Activated T-cell treated with anti-CD3 and anti-CD28 coated beads, Interleukin-2, amount 50 U/mL, for 72 hours (primary cell): ENCODE results near the gene METTL2B. TPM values are rescaled to one million over a fixed set of nuclear protein-coding genes. Genes with fewer than 3 reads are reported as not detected.
"Not testable (repeated sequence)": the region's sequence is repeated elsewhere in the genome, so short reads cannot be mapped to it uniquely, and the experiment has no call there.

Experiments
- ATAC-seq, 2 donors: fragments of 150-1000 bp; cut with Tn5 transposase; replicated peaks in 1 of 2; 2 replicates each; pipeline ENCODE4 v1.10.0; 2021; ENCODE audit warnings: moderate library complexity in 2 of 2, mild to moderate bottlenecking in 1 of 2
- DNase-seq, 2 donors: peaks; one replicate each; pipeline ENCODE4 v3.0.0; 2021 to 2022; ENCODE audit warnings: mixed read lengths in 1 of 2
- H3K27ac Mint-ChIP-seq: one replicate; pipeline ENCODE4 v1.8.0; 2022; ENCODE audit warnings: mild to moderate bottlenecking, moderate library complexity, mixed read lengths
- H3K27me3 Mint-ChIP-seq: one replicate; pipeline ENCODE4 v1.8.0; 2022; ENCODE audit warnings: low read depth, mixed read lengths
- H3K36me3 Mint-ChIP-seq, 2 donors: one replicate each; pipeline ENCODE4 v1.8.0; 2022; ENCODE audit warnings: mixed read lengths in 2 of 2, mild to moderate bottlenecking in 1 of 2; ENCODE audit not compliant: insufficient read depth in 2 of 2
- H3K4me1 Mint-ChIP-seq: one replicate; pipeline ENCODE4 v1.8.0; 2022; ENCODE audit warnings: low read depth, mixed read lengths
- H3K4me3 Mint-ChIP-seq, 2 donors: one replicate each; pipeline ENCODE4 v1.8.0; 2022; ENCODE audit warnings: mild to moderate bottlenecking in 2 of 2, mixed read lengths in 2 of 2, moderate library complexity in 2 of 2
- H3K9me3 Mint-ChIP-seq, 2 donors: one replicate each; pipeline ENCODE4 v1.8.0; 2022; ENCODE audit warnings: mixed read lengths in 2 of 2
- total RNA-seq, 2 donors: library from RNA; stranded (reverse); gene quantifications; one replicate each; pipeline ENCODE4 v1.2.3, GENCODE V29; 2022

Gene METTL2B
- total RNA-seq, result 10 to 100 TPM; 33.9 to 35.9 TPM

- not testable (repeated sequence) for H3K9me3 Mint-ChIP-seq, H3K36me3 Mint-ChIP-seq
Observed at GRCh38 chr7:128476402-128477335, at the start of gene METTL2B. TSS of gene METTL2B (plus strand) at chr7:128476748. CDS start at chr7:128476766, 18 bp downstream.

GRCh38 chr7:128427289-128427891, 49.2 kb upstream of the METTL2B start:
- H3K27me3 Mint-ChIP-seq, result peaks cover 16% of the 10 kb centered on the region
- no peak overlapping the region for H3K4me3 Mint-ChIP-seq
- no peaks in the 10 kb centered on the region for H3K36me3 Mint-ChIP-seq
- peaks cover 14% of the 10 kb centered on the region for H3K4me1 Mint-ChIP-seq
- DNase-seq, result no peak
- peak; percentile 51 to 59 for ATAC-seq
- H3K27ac Mint-ChIP-seq, result no peak overlapping the region
- no peaks in the 10 kb centered on the region for H3K9me3 Mint-ChIP-seq

More at GRCh38 chr7:128476402-128477335, at the start of gene METTL2B:
- H3K27ac Mint-ChIP-seq, result peak within 1 kb of the TSS; percentile 98
- peaks cover 34% of the 10 kb centered on the region for H3K4me1 Mint-ChIP-seq
- peak; percentile 92 to 95 for DNase-seq
- peak within 1 kb of the TSS; percentile 94 to 98 for H3K4me3 Mint-ChIP-seq
- ATAC-seq, result peak; percentile 95
- H3K27me3 Mint-ChIP-seq, result not testable (repeated sequence)

- Mint-ChIP-seq H3K27ac (no peak overlapping the region), H3K4me3 (no peak overlapping the region), H3K4me1 (peaks cover 14% of the 10 kb centered on the region), H3K36me3 (no peaks in the 10 kb centered on the region), H3K9me3 (no peaks in the 10 kb centered on the region), H3K27me3 (peaks cover 21% of the 10 kb centered on the region)
- no peak for DNase-seq
- ATAC-seq, result no peak
Observed at GRCh38 chr7:128430207-128430606, 46.3 kb upstream of the METTL2B start.

- H3K27me3 Mint-ChIP-seq, result peaks cover 21% of the 10 kb centered on the region
- DNase-seq (no peak), ATAC-seq (no peak)
- peaks cover 9% of the 10 kb centered on the region for H3K4me1 Mint-ChIP-seq
- no peak overlapping the region for H3K4me3 Mint-ChIP-seq
- H3K9me3 Mint-ChIP-seq, result no peaks in the 10 kb centered on the region
- no peak overlapping the region for H3K27ac Mint-ChIP-seq
- no peaks in the 10 kb centered on the region for H3K36me3 Mint-ChIP-seq
Observed at GRCh38 chr7:128431221-128431620, 45.3 kb upstream of the METTL2B start.

GRCh38 chr7:128431754-128432153, 44.8 kb upstream of the METTL2B start:
- Mint-ChIP-seq H3K4me3 (no peak overlapping the region), H3K27me3 (peaks cover 21% of the 10 kb centered on the region), H3K9me3 (no peaks in the 10 kb centered on the region), H3K36me3 (no peaks in the 10 kb centered on the region), H3K4me1 (peaks cover 9% of the 10 kb centered on the region), H3K27ac (no peak overlapping the region)
- no peak for DNase-seq
- no peak for ATAC-seq

GRCh38 chr7:128434413-128435326, 41.9 kb upstream of the METTL2B start:
- Mint-ChIP-seq H3K4me1 (no peaks in the 10 kb centered on the region), H3K36me3 (no peaks in the 10 kb centered on the region), H3K27ac (no peak overlapping the region), H3K27me3 (peaks cover 8% of the 10 kb centered on the region), H3K9me3 (no peaks in the 10 kb centered on the region), H3K4me3 (no peak overlapping the region)
- DNase-seq, result no peak
- ATAC-seq, result no peak

- Mint-ChIP-seq H3K9me3 (no peaks in the 10 kb centered on the region), H3K36me3 (no peaks in the 10 kb centered on the region), H3K27me3 (peaks cover 6% of the 10 kb centered on the region), H3K4me1 (no peaks in the 10 kb centered on the region), H3K4me3 (no peak overlapping the region), H3K27ac (no peak overlapping the region)
- DNase-seq (no peak), ATAC-seq (no peak)
Observed at GRCh38 chr7:128435327-128435686, 41.2 kb upstream of the METTL2B start.

GRCh38 chr7:128437426-128438332, 38.9 kb upstream of the METTL2B start:
- no peaks in the 10 kb centered on the region for H3K4me1 Mint-ChIP-seq
- ATAC-seq (no peak), DNase-seq (no peak)
- no peak overlapping the region for H3K4me3 Mint-ChIP-seq
- H3K27me3 Mint-ChIP-seq, result peaks cover 6% of the 10 kb centered on the region
- H3K27ac Mint-ChIP-seq, result no peak overlapping the region
- H3K36me3 Mint-ChIP-seq, result no peaks in the 10 kb centered on the region
- no peaks in the 10 kb centered on the region for H3K9me3 Mint-ChIP-seq

GRCh38 chr7:128442356-128442755, 34.2 kb upstream of the METTL2B start:
- H3K27me3 Mint-ChIP-seq, result peaks cover 5% of the 10 kb centered on the region
- no peak for ATAC-seq
- H3K27ac Mint-ChIP-seq, result no peak overlapping the region
- H3K9me3 Mint-ChIP-seq, result no peaks in the 10 kb centered on the region
- no peak overlapping the region for H3K4me3 Mint-ChIP-seq
- no peaks in the 10 kb centered on the region for H3K36me3 Mint-ChIP-seq
- peaks cover 14% of the 10 kb centered on the region for H3K4me1 Mint-ChIP-seq
- DNase-seq, result no peak

GRCh38 chr7:128443831-128444600, 32.5 kb upstream of the METTL2B start:
- no peaks in the 10 kb centered on the region for H3K36me3 Mint-ChIP-seq
- H3K27me3 Mint-ChIP-seq, result peaks cover 5% of the 10 kb centered on the region
- DNase-seq, result no peak
- no peak overlapping the region for H3K27ac Mint-ChIP-seq
- H3K4me1 Mint-ChIP-seq, result peaks cover 30% of the 10 kb centered on the region
- H3K9me3 Mint-ChIP-seq, result no peaks in the 10 kb centered on the region
- no peak overlapping the region for H3K4me3 Mint-ChIP-seq
- ATAC-seq, result peak; percentile 69 to 73

GRCh38 chr7:128446306-128446705, 30.2 kb upstream of the METTL2B start:
- Mint-ChIP-seq H3K9me3 (no peaks in the 10 kb centered on the region), H3K4me3 (no peak overlapping the region), H3K27ac (no peak overlapping the region)

More at GRCh38 chr7:128446306-128446705, 30.2 kb upstream of the METTL2B start:
- Mint-ChIP-seq H3K36me3 (no peaks in the 10 kb centered on the region), H3K27me3 (peaks cover 5% of the 10 kb centered on the region), H3K4me1 (peaks cover 45% of the 10 kb centered on the region)
- no peak for ATAC-seq
- no peak for DNase-seq
